HL-60 (cell line): ENCODE data around the gene ZSWIM9.

Source experiments
- CTCF ChIP-seq: IDR thresholded peaks from one replicate; pipeline ENCODE4 v1.5.1; 2011; ENCODE audit warnings: low read length, control low read depth, inconsistent platforms; ENCODE audit not compliant: insufficient read depth
- GABPA ChIP-seq: IDR thresholded peaks from 2 replicates; pipeline ENCODE4 v1.6.1; 2012; ENCODE audit warnings: low read depth
- POLR2AphosphoS5 ChIP-seq: IDR thresholded peaks from 2 replicates; pipeline ENCODE4 v1.6.1; 2012; ENCODE audit warnings: low read depth
- REST ChIP-seq: IDR thresholded peaks from 2 replicates; pipeline ENCODE4 v1.6.1; 2012; ENCODE audit warnings: low read depth; ENCODE audit not compliant: insufficient replicate concordance
- SPI1 ChIP-seq: IDR thresholded peaks from 2 replicates; pipeline ENCODE4 v1.6.1; 2012; ENCODE audit warnings: low read depth, mild to moderate bottlenecking, borderline replicate concordance

GRCh38 chr19:48136547-48136946 is 33.9 kb upstream of the ZSWIM9 start:
- TF ChIP-seq CTCF (no peak), REST (no peak), POLR2AphosphoS5 (no peak), GABPA (no peak), SPI1 (no peak)
